HEK293 (cell line): ENCODE measurements around the gene EPHB1.

Experiments
- CTCF ChIA-PET: fragments of 350-600 bp; formaldehyde crosslinking; extraction: SDS; loops from one replicate; lab custom pipeline; 2021; ENCODE audit warnings: antibody characterized with exemption; lab: Yijun Ruan, JAX
- POLR2A ChIA-PET: fragments of 300-600 bp; formaldehyde crosslinking; extraction: SDS; loops from one replicate; lab custom pipeline; 2020; ENCODE audit warnings: antibody characterized with exemption, inconsistent platforms; lab: Yijun Ruan, JAX
- H3K27ac ChIP-seq: fragments of 200-500 bp; sonication (Bioruptor generic); 2 replicates; pipeline ENCODE4 v1.5.1; 2014; ENCODE audit warnings: low read depth, low read length, control low read depth, inconsistent platforms; ENCODE audit errors: extremely low read depth
- H3K36me3 ChIP-seq, 2 experiments: fragments of 200-500 bp in 1 of 2; sonication (Bioruptor generic) in 1 of 2; 1 replicate in 1 of 2; 2 replicates in 1 of 2; pipeline ENCODE4 v1.5.1; 2014 to 2017; ENCODE audit warnings: inconsistent platforms in 2 of 2, low read length in 2 of 2; ENCODE audit not compliant: control insufficient read depth in 2 of 2, insufficient read depth in 1 of 2
- H3K4me1 ChIP-seq: fragments of 200-500 bp; sonication (Bioruptor generic); 2 replicates; pipeline ENCODE4 v1.5.1; 2014; ENCODE audit warnings: mild to moderate bottlenecking, low read length, inconsistent platforms; ENCODE audit not compliant: control insufficient read depth, insufficient read depth
- H3K4me3 ChIP-seq: 2 replicates; pipeline ENCODE4 v1.5.1; 2011; ENCODE audit warnings: low read depth, mild to moderate bottlenecking, control low read depth, low read length, moderate library complexity
- H3K9me3 ChIP-seq: fragments of 200-500 bp; sonication (Bioruptor generic); 2 replicates; pipeline ENCODE4 v1.5.1; 2014; ENCODE audit warnings: low read depth, low read length, inconsistent platforms; ENCODE audit not compliant: control insufficient read depth, insufficient read depth
- ATF2 ChIP-seq: fragments of 450-650 bp; formaldehyde crosslinking; IDR thresholded peaks from 2 replicates; pipeline ENCODE4 v1.5.1; 2016; ENCODE audit warnings: missing biosample characterization, missing genetic modification characterization, low read depth
- BCL11B ChIP-seq: fragments of 450-650 bp; formaldehyde crosslinking; IDR thresholded peaks from 2 replicates; pipeline ENCODE4 v1.5.1; 2016; ENCODE audit warnings: low read depth, missing biosample characterization, missing genetic modification characterization
- KLF10 ChIP-seq: fragments of 450-650 bp; IDR thresholded peaks from 2 replicates; pipeline ENCODE4 v1.5.1; 2018; ENCODE audit warnings: missing biosample characterization, mild to moderate bottlenecking, missing genetic modification characterization
- KLF16 ChIP-seq: fragments of 450-650 bp; formaldehyde crosslinking; IDR thresholded peaks from 2 replicates; pipeline ENCODE4 v1.5.1; 2017; ENCODE audit warnings: missing biosample characterization, missing genetic modification characterization
- SP2 ChIP-seq: fragments of 450-650 bp; formaldehyde crosslinking; IDR thresholded peaks from 2 replicates; pipeline ENCODE4 v1.5.1; 2016; ENCODE audit warnings: missing biosample characterization, missing genetic modification characterization
- ZBTB48 ChIP-seq: fragments of 450-650 bp; formaldehyde crosslinking; IDR thresholded peaks from 2 replicates; pipeline ENCODE4 v1.5.1; 2016; ENCODE audit warnings: missing biosample characterization, missing genetic modification characterization
- ZBTB8A ChIP-seq: fragments of 450-650 bp; formaldehyde crosslinking; IDR thresholded peaks from 2 replicates; pipeline ENCODE4 v1.5.1; 2016; ENCODE audit warnings: missing biosample characterization, missing genetic modification characterization
- ZNF140 ChIP-seq: fragments of 450-650 bp; formaldehyde crosslinking; IDR thresholded peaks from 2 replicates; pipeline ENCODE4 v1.5.1; 2016; ENCODE audit warnings: missing biosample characterization, missing genetic modification characterization
- ZNF16 ChIP-seq: fragments of 450-650 bp; formaldehyde crosslinking; IDR thresholded peaks from 2 replicates; pipeline ENCODE4 v1.5.1; 2016; ENCODE audit warnings: low read depth, missing biosample characterization, missing genetic modification characterization
- ZNF280D ChIP-seq: fragments of 450-650 bp; formaldehyde crosslinking; IDR thresholded peaks from 2 replicates; pipeline ENCODE4 v1.5.1; 2016; ENCODE audit warnings: missing biosample characterization, missing genetic modification characterization
- ZNF362 ChIP-seq: fragments of 450-650 bp; formaldehyde crosslinking; IDR thresholded peaks from 2 replicates; pipeline ENCODE4 v1.5.1; 2016; ENCODE audit warnings: missing biosample characterization, missing genetic modification characterization
- ZNF404 ChIP-seq: fragments of 450-650 bp; formaldehyde crosslinking; IDR thresholded peaks from 2 replicates; pipeline ENCODE4 v1.5.1; 2017; ENCODE audit warnings: missing biosample characterization, missing genetic modification characterization
- ZNF423 ChIP-seq: fragments of 450-650 bp; formaldehyde crosslinking; IDR thresholded peaks from 2 replicates; pipeline ENCODE4 v1.5.1; 2016; ENCODE audit warnings: missing biosample characterization, missing genetic modification characterization
- ZNF433 ChIP-seq: fragments of 450-650 bp; formaldehyde crosslinking; IDR thresholded peaks from 2 replicates; pipeline ENCODE4 v1.5.1; 2016; ENCODE audit warnings: missing biosample characterization, missing genetic modification characterization, low read depth
- ZNF510 ChIP-seq: fragments of 450-650 bp; formaldehyde crosslinking; IDR thresholded peaks from 2 replicates; pipeline ENCODE4 v1.5.1; 2018; ENCODE audit warnings: mild to moderate bottlenecking, missing genetic modification characterization, missing biosample characterization; ENCODE audit not compliant: insufficient replicate concordance
- ZNF513 ChIP-seq: fragments of 450-650 bp; IDR thresholded peaks from 2 replicates; pipeline ENCODE4 v1.5.1; 2018; ENCODE audit warnings: missing biosample characterization, missing genetic modification characterization
- ZNF561 ChIP-seq: fragments of 450-650 bp; IDR thresholded peaks from 2 replicates; pipeline ENCODE4 v1.5.1; 2018; ENCODE audit warnings: missing biosample characterization, missing genetic modification characterization, borderline replicate concordance
- ZNF585B ChIP-seq: fragments of 450-650 bp; formaldehyde crosslinking; IDR thresholded peaks from 2 replicates; pipeline ENCODE4 v1.5.1; 2016; ENCODE audit warnings: missing biosample characterization, missing genetic modification characterization
- ZNF610 ChIP-seq: fragments of 450-650 bp; formaldehyde crosslinking; IDR thresholded peaks from 2 replicates; pipeline ENCODE4 v1.5.1; 2016; ENCODE audit warnings: missing biosample characterization, missing genetic modification characterization, borderline replicate concordance
- ZNF621 ChIP-seq: fragments of 450-650 bp; formaldehyde crosslinking; IDR thresholded peaks from 2 replicates; pipeline ENCODE4 v1.5.1; 2017; ENCODE audit warnings: missing biosample characterization, missing genetic modification characterization
- ZNF654 ChIP-seq: fragments of 450-650 bp; formaldehyde crosslinking; IDR thresholded peaks from 2 replicates; pipeline ENCODE4 v1.5.1; 2016; ENCODE audit warnings: low read depth, missing biosample characterization, missing genetic modification characterization
- ZNF677 ChIP-seq: fragments of 450-650 bp; IDR thresholded peaks from 2 replicates; pipeline ENCODE4 v1.5.0; 2018; ENCODE audit warnings: missing biosample characterization, mild to moderate bottlenecking, missing genetic modification characterization, moderate library complexity
- ZNF777 ChIP-seq: fragments of 450-650 bp; formaldehyde crosslinking; IDR thresholded peaks from 2 replicates; pipeline ENCODE4 v1.5.1; 2017; ENCODE audit warnings: missing biosample characterization, missing genetic modification characterization, borderline replicate concordance
- ZSCAN4 ChIP-seq: fragments of 450-650 bp; formaldehyde crosslinking; IDR thresholded peaks from 2 replicates; pipeline ENCODE4 v1.5.1; 2017; ENCODE audit warnings: missing biosample characterization, missing genetic modification characterization

Gene EPHB1

GRCh38 chr3:135203026-135203425, 408.0 kb downstream of the EPHB1 start (continued):
- TF ChIP-seq ZSCAN4 (tag by site-specific recombination): no peak
- no peak for TF ChIP-seq ZNF140 (tag by site-specific recombination)
- TF ChIP-seq ZNF677 (tag by site-specific recombination): no peak
- TF ChIP-seq, all 188 proteins: peak for 0

- no peak overlapping the region for H3K27ac ChIP-seq
- no peaks in the 10 kb centered on the region for H3K9me3 ChIP-seq
- H3K4me3 ChIP-seq: no peak overlapping the region
- no peaks in the 10 kb centered on the region for H3K4me1 ChIP-seq
- no peaks in the 10 kb centered on the region for H3K36me3 ChIP-seq
- ChIA-PET CTCF (no interaction called here), POLR2A (no interaction called here)
- TF ChIP-seq ZNF610 (tag by site-specific recombination) (no peak), ZNF16 (tag by site-specific recombination) (no peak), BCL11B (tag by site-specific recombination) (no peak), ZBTB8A (no peak), ZNF362 (no peak), ZNF561 (no peak), ZNF280D (no peak), ZNF510 (no peak), ZNF654 (tag by site-specific recombination) (no peak), ZNF404 (tag by site-specific recombination) (no peak), ZNF777 (tag by site-specific recombination) (no peak), KLF10 (tag by site-specific recombination) (no peak), ZNF433 (tag by site-specific recombination) (no peak), SP2 (tag by site-specific recombination) (no peak), ZNF621 (tag by site-specific recombination) (no peak), ZNF585B (tag by site-specific recombination) (no peak), KLF16 (tag by site-specific recombination) (no peak), ZBTB48 (tag by site-specific recombination) (no peak)
Measured at GRCh38 chr3:135213213-135213612, 418.2 kb downstream of the EPHB1 start.

GRCh38 chr3:135213822-135214221, 418.8 kb downstream of the EPHB1 start:
- no peak overlapping the region for H3K27ac ChIP-seq
- no peak overlapping the region for H3K4me3 ChIP-seq
- H3K4me1 ChIP-seq: no peaks in the 10 kb centered on the region
- no peaks in the 10 kb centered on the region for H3K9me3 ChIP-seq
- no peaks in the 10 kb centered on the region for H3K36me3 ChIP-seq
- POLR2A ChIA-PET: no interaction called here
- CTCF ChIA-PET: no interaction called here
- TF ChIP-seq ATF2 (tag by site-specific recombination) (no peak), ZNF513 (no peak), ZNF510 (no peak), ZNF423 (no peak)
